Measurements from ENCODE around the gene KIN. TPM values are rescaled to one million over a fixed set of nuclear protein-coding genes. Genes with fewer than 3 reads are reported as not detected.
"Not testable (repeated sequence)": the region's sequence is repeated elsewhere in the genome, so short reads cannot be mapped to it uniquely, and the experiment has no call there.

Gene KIN
- total RNA-seq, 2 donors from 2014 or later = 13.4 to 14.8 TPM

DNA sequence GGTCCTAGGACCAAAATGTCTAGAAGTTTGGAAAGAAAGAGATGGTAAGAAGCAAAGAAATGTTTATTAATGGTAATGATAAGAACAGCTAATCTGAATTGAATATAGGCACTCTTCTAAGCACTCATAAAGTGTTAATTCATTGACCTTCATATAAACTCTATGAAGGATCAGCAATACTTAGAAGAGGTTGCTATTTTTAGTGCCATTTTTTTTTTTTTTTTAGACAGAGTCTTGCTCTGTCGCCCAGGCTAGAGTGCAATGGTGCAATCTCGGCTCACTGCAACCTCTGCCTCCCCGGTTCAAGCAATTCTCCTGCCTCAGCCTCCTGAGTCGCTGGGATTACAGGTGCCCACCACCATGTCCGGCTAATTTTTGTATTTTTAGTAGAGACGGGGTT, 5.6 kb downstream of the KIN start:
- H3K27me3 Mint-ChIP-seq; ATAC-seq; H3K9me3 Mint-ChIP-seq; H3K4me3 Mint-ChIP-seq; H3K27ac Mint-ChIP-seq; DNase-seq (ENCODE audit: low spot score): not testable (repeated sequence)
- peaks cover 18% of the 10 kb centered on the region in 2 donors for H3K4me1 Mint-ChIP-seq (ENCODE audit: low read depth in 2 of 2)
- H3K36me3 Mint-ChIP-seq = peaks cover 23% of the 10 kb centered on the region

DNA sequence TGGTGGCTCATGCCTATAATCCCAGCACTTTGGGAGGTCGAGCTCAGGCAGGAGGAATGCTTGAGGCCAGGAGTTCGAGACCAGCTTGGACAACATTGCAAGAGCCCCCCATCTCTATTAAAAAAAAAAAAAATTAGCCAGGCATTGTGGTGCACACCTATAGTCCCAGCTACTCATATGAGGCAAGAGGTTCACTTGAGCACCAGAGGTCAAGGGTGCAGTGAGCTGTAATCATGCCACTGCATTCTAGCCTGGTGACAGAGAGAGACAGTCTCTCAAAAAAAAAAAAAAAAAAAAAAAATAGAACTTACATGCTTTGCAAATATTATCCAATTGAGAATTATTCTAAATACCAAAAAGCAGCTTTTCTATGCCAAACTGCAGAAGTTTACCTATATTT, 11.0 kb downstream of the KIN start:
- no peaks in the 10 kb centered on the region for H3K9me3 Mint-ChIP-seq
- H3K27me3 Mint-ChIP-seq = no peaks in the 10 kb centered on the region
- no peak overlapping the region for H3K4me3 Mint-ChIP-seq
- ATAC-seq = no peak
- H3K36me3 Mint-ChIP-seq = peaks cover 36% of the 10 kb centered on the region
- H3K27ac Mint-ChIP-seq = no peak overlapping the region
- H3K4me1 Mint-ChIP-seq (ENCODE audit: low read depth in 2 of 2) = peaks cover 5 to 7% of the 10 kb centered on the region in 2 donors
- DNase-seq (ENCODE audit: low spot score) = no peak

DNA sequence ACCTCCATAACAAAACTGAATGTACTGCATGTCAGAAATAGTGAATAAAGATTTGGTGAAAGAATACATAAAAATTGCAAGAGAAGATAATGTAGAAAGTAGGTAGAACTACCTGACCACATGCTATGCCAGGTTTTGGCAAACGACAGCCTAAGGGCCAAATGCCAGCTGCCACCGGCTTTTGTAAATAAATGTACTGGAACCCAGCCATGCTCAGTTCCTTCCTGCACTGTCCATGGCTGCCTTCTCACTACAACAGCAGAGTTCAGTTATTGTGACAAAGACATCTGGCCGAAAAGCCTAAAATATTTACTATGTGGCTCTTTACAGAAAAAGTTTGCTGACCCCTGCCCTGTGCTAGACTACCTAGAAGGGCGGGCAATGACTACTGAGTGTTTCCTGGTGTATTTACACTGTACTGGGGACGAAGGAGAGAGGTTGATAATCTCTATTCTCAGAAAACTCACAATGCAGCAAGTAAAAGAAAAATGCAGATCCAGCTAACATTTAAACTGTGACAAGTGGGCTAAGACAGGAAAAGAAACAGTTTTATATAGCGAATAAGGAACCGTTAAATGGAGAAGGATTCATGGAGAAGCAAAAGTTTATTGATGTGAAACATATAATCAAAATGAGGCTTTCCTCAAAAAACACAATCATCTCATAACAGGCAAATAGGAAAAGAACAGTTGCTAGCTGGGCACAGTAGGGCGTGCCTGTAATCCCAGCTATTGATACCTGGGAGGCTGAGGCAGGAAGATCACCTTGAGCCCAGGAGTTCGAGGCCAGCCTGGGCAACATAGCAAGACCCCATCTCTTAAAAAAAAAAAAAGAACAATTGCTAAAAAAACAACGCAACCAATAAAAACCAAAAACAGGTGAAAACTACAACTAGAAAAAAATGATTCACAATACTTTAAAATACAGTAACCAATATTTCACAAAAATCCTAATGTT, 13.7 kb downstream of the KIN start:
- no peaks in the 10 kb centered on the region for H3K4me1 Mint-ChIP-seq (ENCODE audit: low read depth in 2 of 2)
- peaks cover 35% of the 10 kb centered on the region for H3K36me3 Mint-ChIP-seq
- no peak overlapping the region for H3K27ac Mint-ChIP-seq
- H3K9me3 Mint-ChIP-seq = no peaks in the 10 kb centered on the region
- no peak for DNase-seq (ENCODE audit: low spot score)
- H3K4me3 Mint-ChIP-seq = no peak overlapping the region
- H3K27me3 Mint-ChIP-seq = no peaks in the 10 kb centered on the region
- no peak for ATAC-seq

DNA sequence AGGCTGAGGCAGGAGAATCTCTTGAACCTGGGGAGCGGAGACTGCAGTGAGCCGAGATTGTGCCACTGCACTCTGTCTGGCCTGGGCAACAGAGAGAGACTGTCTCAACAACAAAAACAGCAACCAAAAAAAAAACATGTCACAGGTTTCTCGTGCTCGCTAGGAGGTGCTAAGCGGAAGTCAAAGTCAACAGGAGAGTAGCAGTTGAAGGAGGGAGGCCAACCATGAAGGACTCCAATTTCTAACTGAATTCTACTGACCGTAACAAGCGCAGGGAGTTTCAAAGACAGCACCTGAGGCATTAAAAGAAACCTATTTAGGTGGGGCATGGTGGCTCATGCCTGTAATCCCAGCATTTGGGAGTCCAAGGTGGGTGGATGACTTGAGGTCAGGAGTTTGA, 19.4 kb downstream of the KIN start:
- H3K4me1 Mint-ChIP-seq (ENCODE audit: low read depth in 2 of 2) = no peaks in the 10 kb centered on the region
- no peaks in the 10 kb centered on the region for H3K27me3 Mint-ChIP-seq
- ATAC-seq (no peak), DNase-seq (ENCODE audit: low spot score) (no peak)
- no peak overlapping the region for H3K27ac Mint-ChIP-seq
- no peaks in the 10 kb centered on the region for H3K9me3 Mint-ChIP-seq
- H3K4me3 Mint-ChIP-seq = no peak overlapping the region
- peaks cover 26% of the 10 kb centered on the region for H3K36me3 Mint-ChIP-seq

DNA sequence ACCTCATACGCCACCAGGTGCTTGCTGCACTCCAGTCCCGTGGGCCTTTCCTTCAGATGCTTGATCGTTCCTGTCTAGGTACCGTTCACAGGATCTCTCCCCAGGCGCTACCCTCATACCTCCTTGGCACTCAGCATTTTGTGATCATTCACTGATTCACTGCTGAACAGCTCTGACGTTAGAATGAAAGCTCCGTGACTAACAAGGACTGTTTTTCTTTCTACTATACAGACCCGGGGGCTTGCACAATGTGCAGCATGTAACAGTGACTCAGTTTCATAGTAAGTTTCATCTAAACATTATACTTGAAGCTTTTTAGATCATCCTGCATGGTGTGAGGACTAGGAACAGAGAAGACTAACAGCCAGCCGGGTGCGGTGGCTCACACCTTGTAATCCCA, 20.6 kb downstream of the KIN start:
- Mint-ChIP-seq H3K27ac (no peak overlapping the region), H3K36me3 (peaks cover 29% of the 10 kb centered on the region), H3K4me3 (no peak overlapping the region), H3K9me3 (no peaks in the 10 kb centered on the region), H3K27me3 (no peaks in the 10 kb centered on the region), H3K4me1 (ENCODE audit: low read depth in 2 of 2) (no peaks in the 10 kb centered on the region)
- ATAC-seq (no peak), DNase-seq (ENCODE audit: low spot score) (no peak)

DNA sequence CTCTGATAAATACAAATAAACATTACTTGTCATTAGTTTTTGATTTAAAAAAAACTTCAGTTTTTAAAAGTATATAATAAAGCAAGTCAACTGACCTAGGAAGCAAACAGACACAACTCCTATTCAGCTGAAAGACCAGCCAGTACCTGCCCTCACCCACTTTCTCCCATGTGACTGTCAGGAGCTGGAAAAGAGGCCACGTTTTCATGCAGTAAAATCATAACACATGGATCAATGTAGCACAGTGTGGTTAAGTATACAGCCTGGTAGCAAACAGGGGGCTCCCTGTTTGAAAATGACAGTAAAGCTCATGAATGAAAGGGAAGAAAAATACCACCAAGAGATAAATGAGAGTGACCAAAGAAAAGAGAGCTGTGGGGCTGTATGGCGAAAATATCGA, 21.6 kb downstream of the KIN start:
- Mint-ChIP-seq H3K4me3 (no peak overlapping the region), H3K27me3 (no peaks in the 10 kb centered on the region), H3K27ac (no peak overlapping the region), H3K36me3 (peaks cover 29% of the 10 kb centered on the region), H3K9me3 (no peaks in the 10 kb centered on the region), H3K4me1 (ENCODE audit: low read depth in 2 of 2) (no peaks in the 10 kb centered on the region)
- ATAC-seq = no peak
- DNase-seq (ENCODE audit: low spot score) = no peak

DNA sequence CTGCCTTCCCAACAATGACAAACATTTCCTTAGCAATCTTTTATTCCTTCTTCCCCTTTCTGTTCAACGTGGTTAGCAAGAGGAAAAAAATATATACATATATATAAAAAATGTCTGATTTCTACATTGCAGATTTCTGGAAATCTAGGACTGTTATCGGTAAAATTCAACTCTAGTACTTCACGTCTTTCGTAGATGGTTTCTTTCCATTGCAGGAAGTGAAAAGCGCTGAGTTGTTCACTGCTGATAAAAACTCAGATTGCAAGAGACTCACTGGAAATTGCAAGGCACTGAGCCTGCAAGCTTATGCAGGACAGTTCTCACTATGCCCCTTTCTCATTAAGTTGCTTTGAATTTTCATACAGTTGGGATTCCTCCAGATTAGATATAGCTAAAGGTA, 23.9 kb downstream of the KIN start:
- H3K27me3 Mint-ChIP-seq = no peaks in the 10 kb centered on the region
- no peak overlapping the region for H3K4me3 Mint-ChIP-seq
- DNase-seq (ENCODE audit: low spot score) (no peak), ATAC-seq (no peak)
- peaks cover 30% of the 10 kb centered on the region for H3K36me3 Mint-ChIP-seq
- no peaks in the 10 kb centered on the region for H3K4me1 Mint-ChIP-seq (ENCODE audit: low read depth in 2 of 2)
- H3K27ac Mint-ChIP-seq = no peak overlapping the region
- H3K9me3 Mint-ChIP-seq = no peaks in the 10 kb centered on the region

DNA sequence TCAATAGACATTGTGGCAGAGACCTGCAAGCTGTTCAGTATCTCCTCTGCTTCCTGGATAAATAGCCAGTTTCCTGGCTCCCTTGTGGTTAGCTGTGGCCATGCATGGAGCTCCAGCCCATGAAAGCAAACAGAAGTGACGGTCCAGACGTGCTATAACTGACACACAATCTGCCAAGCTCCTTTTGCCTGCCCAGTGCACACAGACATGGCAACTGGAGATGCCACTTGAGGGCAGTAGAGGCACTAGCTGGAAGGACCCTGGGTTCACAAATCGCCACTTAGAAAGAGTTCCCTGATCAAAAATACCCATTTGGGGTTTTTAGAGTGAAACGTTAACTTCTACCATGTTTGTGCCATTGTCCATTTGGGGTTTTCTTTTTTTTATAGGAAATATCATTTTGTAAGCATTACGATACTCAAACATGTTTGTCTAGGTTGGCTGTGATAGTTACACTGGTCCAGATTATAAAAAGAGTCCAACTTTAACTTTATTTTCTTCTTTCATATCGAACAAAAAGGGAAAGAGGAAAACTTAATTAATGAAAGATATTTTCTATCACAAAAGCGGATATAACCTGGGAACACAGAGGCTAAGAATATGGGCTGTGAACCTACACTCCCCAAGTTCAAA, 31.3 kb downstream of the KIN start:
- Mint-ChIP-seq H3K4me3 (no peak overlapping the region), H3K4me1 (ENCODE audit: low read depth in 2 of 2) (no peaks in the 10 kb centered on the region), H3K27ac (no peak overlapping the region), H3K36me3 (peaks cover 26% of the 10 kb centered on the region), H3K9me3 (no peaks in the 10 kb centered on the region), H3K27me3 (no peaks in the 10 kb centered on the region)
- ATAC-seq (no peak), DNase-seq (ENCODE audit: low spot score) (no peak)

DNA sequence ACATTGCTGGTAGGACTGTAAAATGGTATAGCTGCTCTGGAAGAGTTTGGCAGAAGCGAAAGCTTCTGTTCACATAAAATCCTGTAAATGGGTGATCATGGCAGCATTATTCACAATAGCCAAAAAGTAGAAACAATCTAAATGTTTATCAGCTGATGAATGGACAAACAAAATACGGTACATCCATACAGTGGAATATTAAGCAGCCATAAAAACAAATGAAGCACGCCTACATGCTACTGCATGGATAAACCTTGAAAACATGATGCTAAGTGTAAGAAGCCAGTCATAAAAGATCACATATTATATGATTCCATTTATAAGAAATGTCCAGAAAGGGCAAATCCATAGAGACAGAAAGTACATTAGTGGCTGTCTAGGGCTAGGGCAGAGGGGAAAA, 32.7 kb downstream of the KIN start:
- no peaks in the 10 kb centered on the region for H3K9me3 Mint-ChIP-seq
- H3K27me3 Mint-ChIP-seq = no peaks in the 10 kb centered on the region
- H3K27ac Mint-ChIP-seq = no peak overlapping the region
- H3K4me3 Mint-ChIP-seq = no peak overlapping the region
- ATAC-seq = no peak
- peaks cover 20% of the 10 kb centered on the region for H3K36me3 Mint-ChIP-seq
- DNase-seq (ENCODE audit: low spot score) = no peak
- no peaks in the 10 kb centered on the region for H3K4me1 Mint-ChIP-seq (ENCODE audit: low read depth in 2 of 2)

DNA sequence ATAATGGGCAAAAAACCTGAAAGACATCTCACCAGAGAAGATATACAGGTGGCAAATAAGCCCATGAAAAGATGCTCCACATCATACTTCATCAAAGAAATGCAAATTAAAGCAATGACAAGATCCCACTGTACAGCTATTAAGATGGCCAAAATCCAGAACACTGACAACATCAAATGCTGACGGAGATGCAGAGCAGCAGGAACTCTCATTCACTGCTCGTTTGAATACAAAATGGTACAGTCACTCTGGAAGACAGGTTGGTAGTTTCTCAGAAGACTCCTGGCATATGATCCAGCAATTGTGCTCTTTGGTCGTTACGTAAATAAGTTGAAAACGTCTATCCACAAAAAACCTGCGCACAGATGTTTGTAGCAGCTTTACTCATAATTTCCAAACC, 35.5 kb downstream of the KIN start:
- ATAC-seq (no peak), DNase-seq (ENCODE audit: low spot score) (no peak)
- Mint-ChIP-seq H3K27ac (no peak overlapping the region), H3K4me1 (ENCODE audit: low read depth in 2 of 2) (no peaks in the 10 kb centered on the region), H3K4me3 (no peak overlapping the region), H3K27me3 (no peaks in the 10 kb centered on the region), H3K36me3 (peaks cover 14% of the 10 kb centered on the region), H3K9me3 (no peaks in the 10 kb centered on the region)

DNA sequence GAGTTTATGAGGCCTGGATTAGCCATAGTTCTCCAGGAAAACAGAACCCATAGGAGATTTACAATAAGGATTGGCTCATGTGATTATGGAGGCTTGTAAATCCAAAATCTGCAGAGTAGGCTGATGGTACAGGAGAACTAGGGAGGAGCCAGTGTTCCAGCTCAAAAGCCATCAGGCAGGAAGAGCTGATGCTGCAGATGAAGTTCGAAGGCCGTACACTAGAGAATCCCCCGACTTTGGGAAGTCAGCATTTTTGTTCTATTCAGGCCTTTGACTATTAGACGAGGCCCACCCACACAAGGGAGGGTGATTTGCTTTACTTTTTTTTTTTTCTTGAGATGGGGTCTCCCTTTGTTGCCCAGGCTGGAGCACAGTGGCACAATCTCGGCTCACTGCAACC, 37.6 kb downstream of the KIN start:
- no peak for DNase-seq (ENCODE audit: low spot score)
- ATAC-seq = no peak
- Mint-ChIP-seq H3K36me3 (peaks cover 13% of the 10 kb centered on the region), H3K4me3 (no peak overlapping the region), H3K4me1 (ENCODE audit: low read depth in 2 of 2) (no peaks in the 10 kb centered on the region), H3K9me3 (no peaks in the 10 kb centered on the region), H3K27me3 (no peaks in the 10 kb centered on the region), H3K27ac (no peak overlapping the region)

DNA sequence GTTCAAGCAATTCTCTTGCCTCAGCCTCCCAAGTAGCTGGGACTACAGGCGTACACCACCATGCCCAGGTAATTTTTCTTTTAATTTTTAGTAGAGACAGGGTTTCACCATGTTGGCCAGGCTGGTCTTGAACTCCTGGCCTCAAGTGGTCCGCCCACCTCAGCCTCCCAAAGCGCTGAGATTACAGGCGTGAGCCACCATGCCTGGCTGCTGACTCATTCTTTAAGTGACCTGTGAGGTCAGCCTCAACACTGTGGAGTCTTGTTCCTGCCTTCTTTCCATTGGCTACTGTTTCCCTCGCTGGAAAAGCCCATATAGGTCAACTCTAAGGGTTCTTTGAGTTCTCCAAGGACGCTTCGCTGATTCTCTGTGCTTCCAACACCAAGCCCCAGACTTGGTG, 39.2 kb downstream of the KIN start:
- not testable (repeated sequence) for H3K4me3 Mint-ChIP-seq; H3K9me3 Mint-ChIP-seq; H3K36me3 Mint-ChIP-seq; DNase-seq (ENCODE audit: low spot score); H3K27ac Mint-ChIP-seq; ATAC-seq; H3K4me1 Mint-ChIP-seq (ENCODE audit: low read depth in 2 of 2); H3K27me3 Mint-ChIP-seq

DNA sequence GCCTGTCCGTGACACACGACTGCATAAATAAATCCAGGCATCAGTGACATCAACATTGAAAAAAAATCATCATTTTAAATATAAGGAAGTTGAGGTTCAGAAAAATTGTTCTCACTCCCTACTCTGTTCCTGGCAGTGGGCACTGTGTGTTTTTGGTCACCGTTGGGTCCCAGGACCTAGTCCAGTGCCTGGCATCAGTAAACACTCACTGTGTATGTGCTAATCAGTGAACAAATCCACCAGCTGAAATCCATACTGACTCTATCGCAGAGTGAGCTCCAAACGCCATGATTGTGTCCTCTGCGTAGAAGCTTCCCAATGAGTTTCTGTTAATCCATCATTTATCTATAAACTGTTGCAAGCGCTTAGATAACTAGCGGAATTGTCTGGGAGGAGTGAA, 43.5 kb downstream of the KIN start:
- no peaks in the 10 kb centered on the region for H3K27me3 Mint-ChIP-seq
- H3K4me1 Mint-ChIP-seq (ENCODE audit: low read depth in 2 of 2) = no peaks in the 10 kb centered on the region
- no peak for DNase-seq (ENCODE audit: low spot score)
- H3K9me3 Mint-ChIP-seq = no peaks in the 10 kb centered on the region
- no peak overlapping the region for H3K4me3 Mint-ChIP-seq
- no peak overlapping the region for H3K27ac Mint-ChIP-seq
- ATAC-seq = no peak
- H3K36me3 Mint-ChIP-seq = no peaks in the 10 kb centered on the region

DNA sequence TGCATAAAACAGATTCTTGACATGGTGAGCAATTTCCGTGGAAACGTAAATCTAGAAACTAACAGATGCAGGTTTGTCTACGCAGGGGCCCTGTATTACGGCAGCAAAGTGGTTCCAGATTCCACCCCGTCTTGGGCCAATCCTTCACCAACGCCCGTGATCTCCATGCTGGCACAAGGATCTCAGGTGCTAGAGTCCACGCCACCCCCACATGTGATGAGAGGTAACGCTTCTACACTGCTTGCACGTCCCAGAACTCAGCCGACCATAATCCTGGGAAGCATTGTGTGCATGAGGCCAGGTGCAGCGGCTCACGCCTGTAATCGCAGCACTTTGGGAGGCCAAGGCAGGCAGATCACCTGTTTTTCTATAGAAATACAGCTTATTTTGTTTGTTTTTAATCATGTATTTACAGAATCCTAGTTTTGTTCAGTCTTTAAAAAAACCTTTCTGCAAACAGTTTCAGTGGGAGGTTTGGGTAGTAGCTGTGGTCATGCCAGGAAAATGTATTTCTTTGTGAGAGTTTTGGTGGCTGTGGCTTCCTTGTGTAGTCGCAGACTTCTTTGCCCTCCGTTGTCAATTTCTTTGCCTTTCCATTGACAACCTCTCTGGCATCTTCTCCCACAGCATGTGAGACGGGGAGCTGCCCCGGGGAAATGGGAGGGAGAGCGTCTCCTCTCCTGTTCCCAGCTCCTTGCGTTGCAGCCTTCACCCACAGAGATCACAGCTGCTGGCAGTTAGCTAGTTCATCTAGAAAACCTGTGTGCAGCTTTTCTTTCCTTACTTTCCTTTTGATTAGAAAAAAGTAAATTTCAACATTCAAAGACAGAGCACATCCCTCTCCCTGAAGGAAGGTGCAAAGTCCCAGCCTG, 49.0 kb downstream of the KIN start:
- no peaks in the 10 kb centered on the region for H3K36me3 Mint-ChIP-seq
- ATAC-seq (no peak), DNase-seq (ENCODE audit: low spot score) (no peak)
- H3K27me3 Mint-ChIP-seq = no peaks in the 10 kb centered on the region
- no peak overlapping the region for H3K27ac Mint-ChIP-seq
- H3K4me3 Mint-ChIP-seq = no peak overlapping the region
- H3K4me1 Mint-ChIP-seq (ENCODE audit: low read depth in 2 of 2) = no peaks in the 10 kb centered on the region
- no peaks in the 10 kb centered on the region for H3K9me3 Mint-ChIP-seq

All from natural killer cell treated with Interleukin-12 subunit alpha and Interleukin-12 subunit beta and Interleukin-15 and Interleukin-18, amount 100 ng/mL, for 72 hours (primary cell).